Embryonic facial prominence (tissue), 1 donor: Measurements from ENCODE around the gene RPL7A.
A peak's percentile ranks its signal among the peaks of the same experiment; 100 is the strongest.

Source experiments
- DNase-seq: peaks from one replicate; pipeline ENCODE4 v3.0.0-alpha.2; 2016; ENCODE audit errors: extremely low spot score

RPL7A gene

GRCh38 chr9:133347515-133347984 is 468 bp upstream of the RPL7A start:
- DNase-seq = no peak

- DNase-seq = no peak
Measured at GRCh38 chr9:133348718-133349573, 928 bp downstream of the RPL7A start.

GRCh38 chr9:133349965-133350616 is 2.1 kb downstream of the RPL7A start:
- no peak for DNase-seq

GRCh38 chr9:133351526-133351907 is 3.5 kb downstream of the RPL7A start:
- no peak for DNase-seq

- no peak for DNase-seq
Measured at GRCh38 chr9:133351908-133352634, 4.1 kb downstream of the RPL7A start.

GRCh38 chr9:133352635-133353340 is 4.8 kb downstream of the RPL7A start:
- no peak for DNase-seq

- no peak for DNase-seq
Measured at GRCh38 chr9:133353548-133353947, 5.5 kb downstream of the RPL7A start.

GRCh38 chr9:133354766-133355165 is 6.7 kb downstream of the RPL7A start:
- DNase-seq = no peak

- no peak for DNase-seq
Measured at GRCh38 chr9:133355881-133356357, 7.9 kb downstream of the RPL7A start.

GRCh38 chr9:133356391-133357091 is 8.5 kb downstream of the RPL7A start, which contains the start of the genes SURF1 and SURF2:
Gene SURF1, minus strand, starts transcription at chr9:133356487. Its CDS starts 34 bp downstream, at chr9:133356453.
Gene SURF2, plus strand, starts transcription at chr9:133356550. Its CDS starts 43 bp downstream, at chr9:133356593.
- peak; percentile 52 for DNase-seq

- DNase-seq = no peak
Measured at GRCh38 chr9:133357656-133358055, 9.6 kb downstream of the RPL7A start.

- no peak for DNase-seq
Measured at GRCh38 chr9:133359399-133360175, 11.6 kb downstream of the RPL7A start.

GRCh38 chr9:133360400-133361393 is 12.7 kb downstream of the RPL7A start:
- DNase-seq = no peak

- no peak for DNase-seq
Measured at GRCh38 chr9:133361507-133362092, 13.6 kb downstream of the RPL7A start.

GRCh38 chr9:133362359-133363044 is 14.5 kb downstream of the RPL7A start:
- DNase-seq = no peak

GRCh38 chr9:133366435-133366834 is 18.4 kb downstream of the RPL7A start:
- DNase-seq = no peak

GRCh38 chr9:133367221-133367620 is 19.2 kb downstream of the RPL7A start:
- DNase-seq = no peak

- DNase-seq = no peak
Measured at GRCh38 chr9:133367778-133368177, 19.8 kb downstream of the RPL7A start.
